HG03378 (cell line): ENCODE measurements around the gene SVEP1.
"Not testable (repeated sequence)": the region's sequence is repeated elsewhere in the genome, so short reads cannot be mapped to it uniquely, and the experiment has no call there.

Experiments
- ATAC-seq: cut with Tn5 transposase; IDR thresholded peaks from one replicate; pipeline ENCODE4 v1.9.1; 2021; ENCODE audit warnings: mild to moderate bottlenecking, moderate library complexity; ENCODE audit not compliant: unreplicated experiment

Gene SVEP1

GRCh38 chr9:110383491-110383890, 196.1 kb downstream of the SVEP1 start:
- ATAC-seq, result no peak

GRCh38 chr9:110382731-110383130, 196.8 kb downstream of the SVEP1 start:
- ATAC-seq, result no peak

- no peak for ATAC-seq
Observed at GRCh38 chr9:110371411-110372007, 208.0 kb downstream of the SVEP1 start.

- no peak for ATAC-seq
Observed at GRCh38 chr9:110370315-110370714, 209.2 kb downstream of the SVEP1 start.

- no peak for ATAC-seq
Observed at GRCh38 chr9:110364451-110364850, 215.1 kb downstream of the SVEP1 start.

GRCh38 chr9:110358992-110359391, 220.5 kb downstream of the SVEP1 start:
- not testable (repeated sequence) for ATAC-seq

GRCh38 chr9:110357505-110357904, 222.0 kb downstream of the SVEP1 start:
- no peak for ATAC-seq

GRCh38 chr9:110356639-110357395, 222.7 kb downstream of the SVEP1 start:
- no peak for ATAC-seq

GRCh38 chr9:110355911-110356310, 223.6 kb downstream of the SVEP1 start:
- ATAC-seq, result no peak

GRCh38 chr9:110351009-110351467, 228.5 kb downstream of the SVEP1 start:
- ATAC-seq, result no peak

- no peak for ATAC-seq
Observed at GRCh38 chr9:110346325-110346724, 233.2 kb downstream of the SVEP1 start.

- no peak for ATAC-seq
Observed at GRCh38 chr9:110344821-110345220, 234.7 kb downstream of the SVEP1 start.

- ATAC-seq, result no peak
Observed at GRCh38 chr9:110343551-110343950, 236.0 kb downstream of the SVEP1 start.

- ATAC-seq, result no peak
Observed at GRCh38 chr9:110340306-110340705, 239.2 kb downstream of the SVEP1 start.

- no peak for ATAC-seq
Observed at GRCh38 chr9:110338143-110338542, 241.4 kb downstream of the SVEP1 start.

- ATAC-seq, result no peak
Observed at GRCh38 chr9:110337727-110338126, 241.8 kb downstream of the SVEP1 start, which contains the start of gene TXNDC8. Gene TXNDC8 (minus strand): TSS chr9:110337863.

- no peak for ATAC-seq
Observed at GRCh38 chr9:110336363-110336762, 243.2 kb downstream of the SVEP1 start.

- no peak for ATAC-seq
Observed at GRCh38 chr9:110334871-110335270, 244.7 kb downstream of the SVEP1 start.

- no peak for ATAC-seq
Observed at GRCh38 chr9:110334183-110334582, 245.4 kb downstream of the SVEP1 start.

GRCh38 chr9:110332766-110333165, 246.8 kb downstream of the SVEP1 start:
- no peak for ATAC-seq

- ATAC-seq, result no peak
Observed at GRCh38 chr9:110330484-110331105, 248.9 kb downstream of the SVEP1 start.

GRCh38 chr9:110329639-110330230, 249.8 kb downstream of the SVEP1 start:
- no peak for ATAC-seq
